A673 (cell line): Measurements from ENCODE around the gene FIBIN. TPM values are rescaled to one million over a fixed set of nuclear protein-coding genes. Genes with fewer than 3 reads are reported as not detected.

Source experiments
- BruUV-seq: library from RNA; stranded (reverse); fragments of 400-500 nt; replicated peaks from 2 replicates; lab custom pipeline; 2021; lab: Mats Ljungman, UMichigan
- CTCF ChIA-PET: fragments of 300-600 bp; sonication (Branson Sonifier 250); formaldehyde crosslinking; loops from one replicate; lab custom pipeline; 2022; ENCODE audit warnings: antibody characterized with exemption; lab: Charles Lee
- POLR2A ChIA-PET: fragments of 300-600 bp; sonication (Branson Sonifier 250); formaldehyde crosslinking; loops from one replicate; lab custom pipeline; 2022; ENCODE audit warnings: antibody characterized with exemption; ENCODE audit not compliant: low non-redundant PET; lab: Charles Lee
- DNase-seq: peaks from one replicate; pipeline ENCODE4 v3.0.0-alpha.2; 2015; ENCODE audit warnings: low spot score
- H3K27ac ChIP-seq: fragments of 200-600 bp; sonication (generic); 2 replicates; pipeline ENCODE4 v1.5.1; 2016; ENCODE audit warnings: mixed run types, low read depth, mild to moderate bottlenecking, mixed read lengths, antibody characterized with exemption, low read length; ENCODE audit not compliant: poor library complexity, severe bottlenecking
- H3K27me3 ChIP-seq: fragments of 200-600 bp; sonication (generic); replicated peaks from 2 replicates; pipeline ENCODE4 v1.6.1; 2017; ENCODE audit warnings: mixed run types, low read depth, mild to moderate bottlenecking, mixed read lengths, antibody characterized with exemption, low read length; ENCODE audit not compliant: insufficient read depth, poor library complexity
- H3K36me3 ChIP-seq: fragments of 200-600 bp; sonication (generic); 2 replicates; pipeline ENCODE4 v1.6.1; 2016; ENCODE audit warnings: mixed run types, mild to moderate bottlenecking, mixed read lengths, antibody characterized with exemption, low read length; ENCODE audit not compliant: insufficient read depth, poor library complexity, severe bottlenecking
- H3K4me1 ChIP-seq: fragments of 200-600 bp; sonication (generic); 2 replicates; pipeline ENCODE4 v1.6.1; 2017; ENCODE audit warnings: mixed run types, mild to moderate bottlenecking, mixed read lengths, antibody characterized with exemption, low read length; ENCODE audit not compliant: insufficient read depth, poor library complexity, severe bottlenecking
- H3K4me3 ChIP-seq: fragments of 200-600 bp; sonication (generic); 2 replicates; pipeline ENCODE4 v1.5.1; 2016; ENCODE audit warnings: low read depth, mixed run types, mild to moderate bottlenecking, mixed read lengths, low read length; ENCODE audit not compliant: poor library complexity, severe bottlenecking
- H3K9me3 ChIP-seq: fragments of 200-600 bp; sonication (generic); 2 replicates; pipeline ENCODE4 v1.6.1; 2016; ENCODE audit warnings: mixed run types, low read depth, mild to moderate bottlenecking, mixed read lengths, antibody characterized with exemption, low read length; ENCODE audit not compliant: poor library complexity, severe bottlenecking
- CTCF ChIP-seq: fragments of 300-800, 200-600 bp; sonication (generic); conservative IDR thresholded peaks from 2 replicates; pipeline ENCODE4 v1.5.1; 2017; ENCODE audit warnings: low read depth, mild to moderate bottlenecking, antibody characterized with exemption, low read length, moderate library complexity, mixed read lengths
- EZH2 ChIP-seq: fragments of 200-600 bp; sonication (generic); IDR thresholded peaks from 2 replicates; pipeline ENCODE4 v1.6.1; 2017; ENCODE audit warnings: borderline replicate concordance, low read depth, mild to moderate bottlenecking, mixed read lengths, antibody characterized with exemption, low read length; ENCODE audit not compliant: poor library complexity, severe bottlenecking
- intact Hi-C: fragments of 100-400 bp; cut with micrococcal nuclease; formaldehyde crosslinking; loops from one replicate; pipeline ENCODE4 v1.10.0; 2022; ENCODE audit not compliant: unreplicated experiment
- total RNA-seq: library from RNA; stranded (reverse); gene quantifications from 2 replicates; pipeline ENCODE4 v1.2.3, GENCODE V29; 2021

FIBIN gene
- total RNA-seq, 1 experiment from 2014 or later: 0.15 TPM

GRCh38 chr11:26992031-26992541 is 1.8 kb upstream of the FIBIN start:
- CTCF ChIA-PET: no interaction called here
- H3K4me1 ChIP-seq: no peaks in the 10 kb centered on the region
- no TSS peak for BruUV-seq
- no peak overlapping the region for H3K4me3 ChIP-seq
- no peaks in the 10 kb centered on the region for H3K36me3 ChIP-seq
- peaks cover 83% of the 10 kb centered on the region for H3K27me3 ChIP-seq
- intact Hi-C loops: no loop called here
- TF ChIP-seq CTCF (no peak), EZH2 (no peak)
- H3K27ac ChIP-seq: no peak overlapping the region
- POLR2A ChIA-PET: interaction anchor here (0.6 kb wide), 1 partner anchor 76 kb away, joined by 4 read pairs; no protein-coding TSS in a partner anchor
- no peak for DNase-seq
- no peaks in the 10 kb centered on the region for H3K9me3 ChIP-seq

GRCh38 chr11:26994631-26995095 is 751 bp downstream of the FIBIN start:
- Histone ChIP-seq H3K4me3 (no peak overlapping the region), H3K9me3 (no peaks in the 10 kb centered on the region), H3K27me3 (peaks cover 88% of the 10 kb centered on the region), H3K27ac (no peak overlapping the region), H3K36me3 (no peaks in the 10 kb centered on the region), H3K4me1 (no peaks in the 10 kb centered on the region)
- TF ChIP-seq EZH2: no peak
- TF ChIP-seq CTCF: no peak
- intact Hi-C loops: no loop called here
- CTCF ChIA-PET: no interaction called here
- no TSS peak for BruUV-seq
- no peak for DNase-seq
- POLR2A ChIA-PET: interaction anchor here (0.6 kb wide), 1 partner anchor 16 kb away, joined by 3 read pairs; no protein-coding TSS in a partner anchor

- no peak for TF ChIP-seq CTCF
- TF ChIP-seq EZH2: no peak
- Histone ChIP-seq H3K4me1 (no peaks in the 10 kb centered on the region), H3K9me3 (no peaks in the 10 kb centered on the region), H3K27ac (no peak overlapping the region), H3K4me3 (no peak overlapping the region), H3K27me3 (peaks cover 87% of the 10 kb centered on the region), H3K36me3 (no peaks in the 10 kb centered on the region)
- DNase-seq: no peak
- no TSS peak for BruUV-seq
- intact Hi-C loops: no loop called here
- CTCF ChIA-PET: no interaction called here
- POLR2A ChIA-PET: no interaction called here
These were observed 2.0 kb downstream of the FIBIN start for GRCh38 chr11:26995701-26996460.
